NCI-H526 (cell line): ENCODE results near the gene SEMA3E.

ENCODE experiments used
- DNase-seq, 2 experiments: peaks; one replicate each; lab custom pipeline; 2025; lab: John Stamatoyannopoulos, UW

SEMA3E gene

DNA sequence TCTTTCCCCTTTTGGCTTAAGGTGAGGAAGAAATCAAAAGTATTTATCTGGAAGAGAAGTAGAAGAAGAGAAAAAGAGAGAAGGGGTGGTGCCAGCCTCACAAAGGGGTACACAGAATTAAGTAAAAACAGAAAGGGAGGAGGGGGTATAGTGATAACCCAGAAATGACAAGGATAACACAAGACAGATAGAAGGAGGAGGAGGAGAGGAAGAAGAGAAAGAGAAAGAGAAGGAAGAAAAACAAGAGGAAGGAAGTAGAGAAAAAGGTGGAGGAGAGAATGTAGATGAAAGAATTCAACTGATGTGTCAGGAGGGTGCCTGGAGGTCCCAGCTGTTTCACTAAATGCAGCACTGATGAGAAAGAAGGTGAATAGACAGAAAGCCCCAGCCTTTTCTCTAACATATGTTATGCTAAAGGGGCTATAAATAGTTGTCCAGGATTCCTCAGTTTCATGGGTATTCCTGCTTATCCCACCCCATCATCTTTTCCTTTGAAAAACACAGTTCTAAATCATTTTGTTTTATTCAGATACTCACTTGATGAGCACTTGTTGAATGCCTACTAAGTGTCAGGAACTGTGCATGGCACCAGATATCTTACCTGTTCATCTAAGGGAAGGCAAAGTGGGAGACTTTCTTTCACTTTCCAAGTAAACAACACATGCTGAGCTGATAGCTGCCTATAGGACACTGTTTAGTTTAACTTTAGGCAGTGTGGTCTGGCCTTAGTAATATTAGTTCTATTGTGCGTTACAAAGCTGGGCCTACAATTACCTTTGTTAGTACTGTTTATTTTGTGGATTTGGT is 8.0 kb downstream of the SEMA3E start:
- peak in 1 of 2 experiments; percentile 25 for DNase-seq

DNA sequence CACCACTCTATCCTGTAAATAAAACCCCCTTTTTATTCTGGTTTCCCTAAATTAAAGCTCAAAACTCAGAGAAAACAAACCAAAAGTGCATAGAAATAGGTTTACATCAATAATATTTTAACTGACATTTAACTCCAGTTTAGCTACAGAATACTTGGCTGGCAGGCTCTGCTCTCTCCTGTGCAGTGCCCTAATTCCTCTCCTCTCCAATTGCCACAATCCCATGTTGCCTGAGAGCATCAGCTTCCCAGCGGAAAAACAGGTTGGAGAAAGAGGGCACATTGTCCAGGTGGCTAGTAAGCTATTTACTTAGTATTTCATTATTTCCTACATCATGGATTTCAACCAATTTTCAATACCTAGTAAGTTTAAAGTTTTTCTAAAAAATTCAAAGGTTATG is 8.7 kb downstream of the SEMA3E start:
- peak in 1 of 2 experiments; percentile 19 for DNase-seq

DNA sequence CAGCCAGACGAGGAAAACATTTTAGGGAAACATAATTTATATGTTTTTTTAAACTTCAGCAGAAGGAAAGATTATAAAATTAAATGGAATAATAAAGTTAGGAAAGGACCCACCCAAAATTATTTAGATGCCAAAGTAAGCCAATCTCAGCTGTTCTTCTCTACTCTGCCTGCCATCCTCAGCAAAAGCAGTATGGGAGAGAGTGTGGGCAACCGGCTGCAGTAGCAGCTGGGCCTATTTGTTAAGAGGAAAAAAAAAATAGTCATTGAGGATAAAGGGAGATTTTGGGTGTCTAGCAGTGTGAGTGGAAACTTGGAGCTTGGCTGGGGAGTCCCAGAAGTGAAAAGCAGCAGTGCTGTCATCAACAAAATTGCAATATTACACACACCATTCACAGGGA is 15.4 kb downstream of the SEMA3E start:
- DNase-seq: no peak

DNA sequence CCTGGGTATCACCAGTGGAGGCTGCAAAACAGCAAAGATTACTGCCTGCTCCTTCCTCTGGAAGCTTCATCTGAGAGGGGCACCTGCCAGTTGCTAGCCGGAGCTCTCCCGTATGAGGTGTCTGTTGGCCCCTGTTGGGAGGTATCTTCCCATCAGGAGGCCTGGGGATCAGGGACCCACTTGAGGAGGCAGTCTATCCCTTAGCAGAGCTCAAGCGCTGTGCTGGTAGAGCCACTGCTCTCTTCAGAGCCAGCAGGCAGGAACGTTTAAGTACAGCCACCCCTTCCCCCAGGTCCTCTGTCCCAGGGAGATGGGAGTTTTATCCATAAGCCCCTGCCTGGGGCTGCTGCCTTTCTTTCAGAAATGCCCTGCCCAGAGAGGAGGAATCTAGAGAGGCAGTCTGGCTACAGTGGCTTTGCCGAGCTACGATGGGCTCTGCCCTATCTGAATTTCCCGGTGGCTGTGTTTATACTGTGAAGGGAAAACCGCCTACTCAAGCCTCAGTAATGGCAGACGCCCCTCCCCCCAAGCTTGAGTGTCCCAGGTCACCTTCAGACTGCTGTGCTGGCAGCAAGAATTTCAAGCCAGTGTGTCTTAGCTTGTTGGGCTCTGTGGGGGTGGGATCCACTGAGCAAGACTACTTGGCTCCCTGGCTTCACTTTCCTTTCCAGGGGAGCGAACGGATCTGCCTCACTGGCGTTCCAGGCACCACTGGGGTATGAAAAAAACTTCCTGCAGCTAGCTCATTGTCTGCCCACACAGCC is 19.6 kb downstream of the SEMA3E start:
- no peak for DNase-seq

DNA sequence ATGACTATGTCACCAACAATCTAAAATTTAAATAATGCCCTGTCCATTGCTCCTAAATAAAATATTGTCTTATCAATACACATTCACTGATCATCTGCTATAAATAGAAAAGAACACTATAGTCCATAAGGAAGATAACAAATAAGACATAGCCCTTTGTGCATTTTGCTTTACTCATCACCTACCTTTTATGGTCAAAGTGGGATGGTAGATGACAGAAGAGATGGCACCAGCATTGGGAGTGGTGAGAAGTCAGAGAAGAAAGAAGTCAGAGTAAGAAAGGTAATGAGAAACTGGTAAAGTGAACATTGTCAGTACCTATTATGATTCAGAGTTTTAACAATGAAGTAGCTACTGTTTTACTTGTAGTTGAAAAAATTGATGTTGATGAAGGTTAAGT is 31.1 kb downstream of the SEMA3E start:
- DNase-seq: no peak

DNA sequence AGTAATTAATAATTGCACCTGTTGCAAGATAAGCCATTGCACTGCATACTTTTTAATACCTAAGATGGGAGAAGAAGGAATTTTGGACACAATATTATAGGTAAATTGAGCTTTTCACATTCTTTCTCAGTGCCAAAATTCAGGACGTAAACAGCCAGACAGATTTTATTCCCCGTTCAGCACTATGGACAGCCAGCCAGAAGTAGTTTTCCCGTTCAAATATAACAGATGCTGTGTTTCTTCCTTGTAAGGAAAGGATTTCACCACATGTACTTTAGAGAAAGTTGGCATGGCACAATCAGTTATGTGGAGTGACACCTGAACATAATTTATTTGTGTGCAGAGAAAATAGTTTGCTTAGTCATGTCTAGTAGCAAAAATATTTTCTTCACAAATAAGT is 34.8 kb downstream of the SEMA3E start:
- no peak for DNase-seq

DNA sequence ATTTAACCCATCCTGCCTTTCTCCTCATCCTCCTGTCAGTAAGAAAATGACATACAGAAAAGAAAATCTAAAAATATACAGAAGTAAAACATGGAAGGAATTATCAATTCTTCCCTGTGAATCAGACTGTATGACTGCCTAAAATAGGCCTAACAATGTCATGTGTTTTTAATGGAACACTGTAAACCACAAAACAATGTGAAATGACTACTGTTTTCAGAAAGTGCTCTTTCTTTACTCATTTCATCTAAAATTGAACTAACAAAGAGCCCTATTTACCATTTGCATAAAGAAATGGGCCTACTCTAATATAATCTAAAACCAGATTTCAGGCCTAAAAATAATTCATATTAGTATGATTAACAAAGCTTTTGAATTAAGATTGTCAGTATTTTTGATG is 35.7 kb downstream of the SEMA3E start:
- DNase-seq: no peak

DNA sequence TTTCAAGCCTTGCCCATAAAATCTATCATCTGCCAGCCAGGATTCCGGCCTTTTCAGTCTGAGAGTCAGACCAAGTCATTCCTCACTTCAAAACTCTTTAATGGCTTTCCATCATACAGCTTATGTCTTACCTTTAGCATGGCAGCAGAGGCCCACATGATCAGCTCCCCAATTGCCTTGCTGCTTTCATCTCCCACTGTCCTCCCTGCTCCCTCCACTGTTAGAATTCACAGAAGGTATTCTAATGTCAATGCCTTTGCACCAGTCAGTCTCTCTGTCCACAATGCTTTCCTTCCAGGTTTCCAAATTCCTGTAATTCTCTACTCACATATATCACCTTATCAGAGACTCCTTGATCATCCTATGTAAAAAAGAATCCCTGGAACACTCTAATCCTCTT is 37.2 kb downstream of the SEMA3E start:
- DNase-seq: no peak

DNA sequence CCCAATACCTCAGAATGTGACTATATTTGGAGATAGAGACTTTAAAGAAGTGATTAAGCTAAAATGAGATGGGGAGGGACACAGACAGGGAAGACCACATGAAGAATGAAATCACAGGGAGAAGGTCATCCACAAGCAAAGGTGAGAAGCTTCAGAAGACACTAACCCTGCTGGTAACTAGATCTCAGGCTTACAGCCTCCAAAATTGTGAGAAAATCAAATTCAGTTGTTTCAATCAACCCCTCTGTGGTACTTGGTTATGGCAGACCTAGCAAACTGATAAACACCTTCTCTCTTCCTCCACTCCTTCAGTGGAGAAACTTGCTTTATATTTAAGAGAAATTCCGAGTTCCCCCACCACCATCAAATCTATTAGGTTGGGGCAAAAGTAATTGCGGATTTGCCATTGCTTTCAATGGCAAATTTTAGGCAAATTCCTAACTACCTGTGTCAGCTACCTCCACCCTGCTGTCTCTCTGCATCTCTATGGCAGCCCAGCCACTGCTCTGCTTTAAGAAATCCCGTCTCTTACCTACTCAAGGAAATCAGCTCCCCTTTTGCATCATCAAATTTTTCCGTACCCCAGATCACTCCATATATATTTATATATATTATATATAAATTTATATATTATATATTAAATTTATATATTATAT is 38.2 kb downstream of the SEMA3E start:
- peak in 1 of 2 experiments; percentile 55 for DNase-seq

DNA sequence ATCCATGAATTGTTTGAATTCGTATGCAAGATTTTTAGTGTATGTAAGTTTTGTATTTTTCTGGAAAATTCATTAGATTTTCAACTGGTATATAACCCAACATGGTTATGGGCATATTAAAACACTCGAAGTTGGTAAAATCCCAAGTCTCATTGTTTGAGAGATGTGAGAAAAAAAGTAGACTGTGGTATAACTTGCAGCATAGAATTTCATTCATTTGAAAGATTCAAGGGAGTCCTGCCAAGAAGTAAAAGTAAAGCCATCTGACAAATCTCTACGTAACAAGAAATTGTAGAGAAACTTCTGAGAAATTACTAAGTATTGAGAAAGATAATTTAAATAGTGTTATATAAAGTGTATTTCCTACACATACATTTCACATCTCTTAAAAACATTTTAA is 40.2 kb downstream of the SEMA3E start:
- DNase-seq: no peak

DNA sequence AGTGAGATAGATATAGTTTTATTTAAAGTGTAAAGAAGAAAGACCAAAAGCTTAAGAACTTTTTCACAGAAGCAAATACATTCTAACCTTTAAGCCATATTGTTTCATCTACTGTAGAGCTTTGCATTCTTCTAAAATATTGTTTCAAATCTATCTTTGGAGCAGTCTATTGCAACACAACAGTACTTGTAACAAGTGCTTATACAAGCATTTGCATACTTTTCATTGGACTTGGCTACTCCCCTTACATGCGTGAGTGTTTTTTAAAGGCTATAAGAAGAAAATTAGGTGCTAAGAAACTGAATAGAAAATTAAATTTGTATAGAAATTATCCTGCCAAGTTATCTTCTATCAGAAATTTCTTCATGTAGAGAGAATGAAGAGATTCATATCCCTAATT is 45.3 kb downstream of the SEMA3E start:
- peak in 1 of 2 experiments; percentile 9 for DNase-seq

DNA sequence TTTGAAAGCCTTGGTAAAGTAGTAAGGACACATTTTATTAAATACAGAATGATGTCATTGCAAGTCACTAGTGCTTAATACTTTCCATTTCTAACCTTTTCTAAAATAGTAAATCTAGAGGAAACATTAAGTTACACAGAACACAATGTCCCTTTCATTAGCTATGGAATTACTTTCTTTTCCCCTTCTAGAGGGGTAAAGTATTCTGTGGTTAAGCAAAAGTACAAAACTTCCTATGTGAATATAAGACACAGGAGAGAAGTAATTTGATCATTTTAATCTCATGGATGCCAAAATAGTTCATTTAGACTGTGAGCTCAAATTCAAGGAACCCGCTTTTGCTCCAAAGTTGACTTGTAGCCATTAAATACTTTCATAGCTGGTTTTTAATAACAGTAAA is 49.8 kb downstream of the SEMA3E start:
- no peak for DNase-seq

DNA sequence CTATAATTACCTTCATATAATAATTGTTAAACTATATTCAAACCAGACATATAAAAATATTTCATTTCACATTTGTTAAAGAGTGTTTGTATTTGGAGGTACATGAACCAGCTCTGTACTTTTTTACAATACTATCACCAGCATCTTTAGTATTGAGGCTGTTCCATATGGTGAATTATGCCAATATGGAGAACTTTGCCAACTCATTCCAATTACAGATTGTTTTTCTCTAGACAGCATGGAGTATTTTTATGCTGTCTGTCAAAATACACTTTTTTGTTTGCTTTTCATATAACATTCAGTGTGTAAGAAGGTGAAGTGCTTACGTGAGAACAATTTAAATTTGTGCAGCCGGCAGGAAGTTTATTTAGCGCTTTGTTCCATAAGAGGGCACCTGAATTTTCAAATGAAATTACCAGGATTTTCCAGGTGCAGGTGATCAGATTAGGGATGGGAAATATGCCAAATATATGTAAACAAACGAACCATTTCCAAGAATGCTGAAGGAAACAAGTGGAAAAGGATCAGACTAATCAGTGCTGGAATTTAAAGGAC is 54.9 kb downstream of the SEMA3E start:
- DNase-seq: no peak

DNA sequence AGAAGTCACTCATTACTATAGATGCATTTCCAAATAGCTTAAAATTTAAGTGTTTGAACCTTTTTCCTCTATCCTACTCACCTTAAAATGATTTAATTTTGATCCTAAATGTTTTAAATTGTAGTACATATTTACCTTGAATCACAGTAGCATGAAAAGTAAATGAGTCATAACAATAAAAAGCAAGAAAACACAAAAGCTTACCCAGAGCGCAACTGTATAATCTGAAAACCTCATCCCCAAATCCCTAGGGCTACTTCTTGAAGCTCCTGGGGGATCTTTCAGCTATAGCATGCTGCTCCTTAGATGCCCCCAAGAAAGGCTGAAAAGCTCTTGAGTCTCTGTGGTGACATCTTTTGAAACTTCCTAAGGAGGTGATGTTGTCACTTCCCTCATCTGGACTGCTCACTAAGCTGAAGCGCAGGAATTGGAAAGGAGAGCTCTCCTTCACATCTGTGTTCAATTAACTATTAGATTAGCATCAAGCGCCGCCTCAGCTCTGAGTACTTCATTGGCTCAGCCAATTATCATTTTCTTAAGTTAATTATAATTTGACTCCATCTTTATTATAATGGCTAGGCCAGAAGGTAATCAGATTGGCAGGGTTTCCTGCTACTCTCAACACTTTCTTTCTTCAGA is 60.2 kb downstream of the SEMA3E start:
- DNase-seq: no peak

DNA sequence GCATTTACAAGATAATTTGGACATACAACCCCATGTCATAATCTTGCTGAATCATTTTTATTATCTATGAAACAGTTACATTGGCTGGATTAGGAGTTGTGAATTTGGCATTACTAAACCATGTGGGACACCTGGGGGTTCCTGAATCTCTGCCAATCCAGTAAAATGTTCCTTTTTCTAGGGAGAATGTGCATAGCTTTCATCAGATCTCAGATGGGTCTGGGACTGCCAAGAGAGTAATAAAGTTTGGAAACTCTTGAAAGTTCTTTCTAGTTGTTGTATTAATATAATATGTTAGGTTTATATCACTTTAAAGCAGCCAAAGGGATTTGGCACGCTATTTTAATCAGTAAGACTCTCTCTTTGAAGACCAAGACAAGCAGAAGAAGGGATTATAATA is 62.7 kb downstream of the SEMA3E start:
- peak in 1 of 2 experiments; percentile 4 for DNase-seq

DNA sequence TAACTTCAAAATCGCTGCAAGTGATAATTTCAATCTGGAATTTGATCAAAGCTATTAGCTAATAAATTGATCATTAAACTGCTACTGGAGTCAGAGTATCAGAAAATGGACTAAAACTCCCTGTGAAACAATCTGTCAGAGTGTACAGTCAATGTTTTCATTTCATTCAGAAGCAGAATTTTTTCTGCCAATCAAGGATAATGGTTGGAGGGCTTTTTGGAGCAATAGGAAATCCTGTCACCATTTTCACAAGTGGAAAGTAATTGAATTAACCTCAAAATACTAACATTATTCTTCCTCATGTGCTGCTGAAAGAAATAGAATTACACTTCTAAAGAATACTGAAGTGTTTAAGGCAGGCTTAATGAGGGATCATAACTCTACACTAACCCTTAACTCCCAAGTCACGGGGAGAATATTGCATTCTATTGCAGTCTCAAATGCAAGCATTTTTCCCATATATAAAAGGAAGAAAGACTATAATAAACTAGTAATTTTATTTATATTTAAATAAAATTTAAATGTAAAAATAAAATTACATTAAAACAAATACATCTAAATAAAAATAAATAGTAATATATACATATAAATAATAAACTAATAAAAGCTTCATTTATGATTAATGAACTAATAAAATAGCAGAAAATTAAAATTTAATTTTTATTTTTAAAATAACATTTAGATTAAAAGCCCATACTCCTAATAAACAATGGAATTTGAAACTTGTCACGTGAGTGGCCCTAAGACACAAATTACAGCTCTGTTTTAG is 67.1 kb downstream of the SEMA3E start:
- DNase-seq: no peak

DNA sequence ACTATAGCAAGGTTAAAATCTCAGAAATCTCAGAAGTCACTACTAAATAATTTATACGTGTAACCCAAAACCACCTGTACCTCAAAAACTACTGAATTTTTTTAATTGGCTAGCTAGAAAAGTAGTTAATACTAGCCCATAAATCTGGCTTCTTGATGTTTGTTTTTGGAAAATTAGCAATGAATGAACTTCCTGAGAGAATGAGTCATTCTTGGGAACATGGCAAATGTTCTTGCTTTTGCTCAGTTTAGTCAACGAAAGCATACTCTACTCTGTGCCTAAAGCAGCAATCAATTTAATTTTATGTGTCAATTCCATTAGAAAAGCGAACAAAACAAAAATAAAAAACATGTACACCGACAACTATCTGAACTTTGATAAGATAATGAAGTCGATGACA is 69.2 kb downstream of the SEMA3E start:
- no peak for DNase-seq

DNA sequence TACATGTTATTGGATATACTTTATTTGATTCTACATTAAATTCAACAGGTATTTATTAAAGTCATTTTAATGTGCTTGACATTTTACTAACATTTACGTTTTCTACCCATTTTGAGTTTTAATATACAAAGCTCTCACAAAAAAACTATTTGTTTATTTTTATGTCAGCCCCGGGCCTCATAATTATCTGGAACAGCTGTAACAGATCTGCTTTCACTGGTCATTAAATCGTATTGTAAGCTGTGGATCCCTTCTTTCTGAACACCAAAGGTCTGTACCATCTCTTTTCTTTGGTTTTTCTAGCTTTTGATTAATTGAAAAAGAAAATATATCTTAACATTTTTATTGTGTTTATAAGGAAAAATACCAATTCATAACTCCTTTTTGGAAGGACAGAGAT is 73.5 kb downstream of the SEMA3E start:
- no peak for DNase-seq

DNA sequence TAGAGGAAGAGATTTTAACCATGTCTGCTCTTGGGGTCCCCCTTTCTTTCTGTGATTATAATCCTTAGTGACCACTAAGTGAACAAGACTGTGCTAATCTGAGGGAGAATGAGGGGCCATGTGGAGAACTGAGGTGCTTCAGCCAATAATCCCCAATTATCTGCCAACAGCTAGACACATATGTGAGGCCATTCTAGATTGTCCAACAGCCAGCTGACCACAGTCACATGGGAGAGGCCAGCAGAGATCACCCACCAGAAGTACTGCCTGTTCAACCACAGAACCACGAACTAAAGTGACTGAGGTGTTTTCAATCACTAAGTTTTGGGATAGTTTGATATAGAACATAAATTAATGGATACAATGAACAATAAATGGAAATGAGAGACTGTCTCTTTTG is 74.3 kb downstream of the SEMA3E start:
- DNase-seq: no peak

DNA sequence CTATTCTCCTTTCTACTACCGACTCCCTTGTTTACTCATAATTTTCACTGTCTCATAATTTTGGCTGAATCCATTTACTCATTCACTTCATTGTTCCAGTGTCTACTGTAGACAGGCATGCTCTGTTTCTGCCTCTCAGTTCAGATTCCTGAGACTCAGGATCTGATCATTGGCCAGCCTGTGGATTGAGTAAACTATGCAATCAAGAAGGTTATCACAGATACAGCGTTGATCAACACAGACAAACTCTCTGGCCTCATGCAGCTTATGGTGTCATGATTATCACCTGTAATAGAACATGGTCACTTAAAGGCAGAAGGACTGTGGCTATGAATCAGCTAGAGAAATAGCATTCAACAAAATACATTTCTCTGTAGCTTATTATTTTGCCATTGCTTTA is 86.0 kb downstream of the SEMA3E start:
- DNase-seq: no peak

DNA sequence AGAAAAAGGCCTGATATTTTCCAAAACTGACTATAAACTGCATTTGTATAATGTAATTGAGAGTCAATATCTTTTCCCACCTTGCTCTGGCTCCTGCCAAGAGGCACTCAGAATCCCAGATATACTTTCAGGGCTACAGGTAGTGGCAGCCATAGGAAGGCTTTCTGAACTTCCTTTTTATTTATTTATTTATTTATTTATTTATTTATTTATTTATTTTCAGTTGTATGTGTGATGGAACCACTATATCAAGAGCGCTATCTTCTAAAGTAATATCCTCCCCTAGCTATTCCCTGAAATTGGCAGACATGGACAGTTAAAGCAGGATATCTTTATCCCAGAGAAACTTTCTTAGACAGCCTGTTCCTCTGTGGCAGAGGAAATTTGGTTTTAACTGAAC is 86.7 kb downstream of the SEMA3E start:
- DNase-seq: no peak
